Measurements from ENCODE around the gene ARIH2. TPM values are rescaled to one million over a fixed set of nuclear protein-coding genes. Genes with fewer than 3 reads are reported as not detected.

The ARIH2 gene
- total and polyA plus RNA-seq, 8 donors, result 29.8 to 202 (median 51.5) TPM

GRCh38 chr3:49005303-49005680 is 86.7 kb downstream of the ARIH2 start:
- Histone ChIP-seq H3K27me3 (no peaks in the 10 kb centered on the region), H3K36me3 (peaks cover 0 to 17% (median 6%) of the 10 kb centered on the region in 4 donors), H3K4me3 (no peak overlapping the region), H3K27ac (peak overlapping the region in 1 of 5 donors; percentile 94), H3K4me1 (peaks cover 24 to 64% (median 48%) of the 10 kb centered on the region in 4 donors), H3K9me3 (no peaks in the 10 kb centered on the region)
- WGBS, 5 donors, result 93 to 100% (median 96%) methylated on average over 2 to 3 of the region's 3 CpGs
- DNase-seq, result no peak
- intact Hi-C loops (cut with DNase I; ENCODE audit: low total_unique reads), result no loop called here
- TF ChIP-seq EP300 (IDR thresholded peaks at IDR 0.05) (no peak), POLR2AphosphoS5 (IDR thresholded peaks at IDR 0.05) (no peak), POLR2A (IDR thresholded peaks at IDR 0.05) (no peak), CTCF (IDR thresholded peaks at IDR 0.05) (no peak)

- whole genome bisulfite sequencing, 5 donors, result 70 to 98% (median 95%) methylated on average over 1 to 5 of the region's 5 CpGs
- H3K27ac ChIP-seq, result peak overlapping the region in 4 of 5 donors; percentile 94 to 98 (median 96)
Measured at GRCh38 chr3:49005998-49006397, 87.4 kb downstream of the ARIH2 start.

GRCh38 chr3:49006408-49007067 is 87.9 kb downstream of the ARIH2 start:
- peaks cover 0 to 21% (median 9%) of the 10 kb centered on the region in 4 donors for H3K36me3 ChIP-seq
- DNase-seq, result peak in 1 of 2 donors; percentile 83
- intact Hi-C loops (cut with DNase I; ENCODE audit: low total_unique reads), result no loop called here
- WGBS, 5 donors, result 2 to 6% (median 3%) methylated on average over 13 to 32 of the region's 32 CpGs
- no peaks in the 10 kb centered on the region for H3K27me3 ChIP-seq
- H3K27ac ChIP-seq, result peak overlapping the region; percentile 94 to 98 (median 95)
- peaks cover 26 to 62% (median 50%) of the 10 kb centered on the region in 4 donors for H3K4me1 ChIP-seq
- no peaks in the 10 kb centered on the region for H3K9me3 ChIP-seq
- TF ChIP-seq POLR2A (IDR thresholded peaks at IDR 0.05), result no peak
- no peak for TF ChIP-seq CTCF (IDR thresholded peaks at IDR 0.05)
- TF ChIP-seq EP300 (IDR thresholded peaks at IDR 0.05), result no peak
- no peak for TF ChIP-seq POLR2AphosphoS5 (IDR thresholded peaks at IDR 0.05)
- H3K4me3 ChIP-seq, result peak overlapping the region; percentile 66 to 87 (median 76)

More at GRCh38 chr3:49005998-49006397, 87.4 kb downstream of the ARIH2 start:
- H3K9me3 ChIP-seq, result no peaks in the 10 kb centered on the region
- no peaks in the 10 kb centered on the region for H3K27me3 ChIP-seq
- intact Hi-C loops (cut with DNase I; ENCODE audit: low total_unique reads), result no loop called here
- H3K4me3 ChIP-seq, result peak overlapping the region in 3 of 4 donors; percentile 66 to 87 (median 69)
- TF ChIP-seq EP300 (IDR thresholded peaks at IDR 0.05) (no peak), POLR2AphosphoS5 (IDR thresholded peaks at IDR 0.05) (no peak), CTCF (IDR thresholded peaks at IDR 0.05) (no peak)
- peaks cover 0 to 17% (median 6%) of the 10 kb centered on the region in 4 donors for H3K36me3 ChIP-seq
- peaks cover 24 to 61% (median 47%) of the 10 kb centered on the region in 4 donors for H3K4me1 ChIP-seq
- DNase-seq, result no peak

- 0 to 1% (median 1%) methylated on average over 42 to 65 of the region's 65 CpGs for WGBS, 5 donors
- intact Hi-C loops (cut with DNase I; ENCODE audit: low total_unique reads), result no loop called here
- no peak for TF ChIP-seq EP300 (IDR thresholded peaks at IDR 0.05)
- peak in 2 of 7 experiments; percentile 57 to 58 for TF ChIP-seq CTCF (IDR thresholded peaks at IDR 0.05)
- peak; percentile 71 to 95 (median 85) for TF ChIP-seq POLR2AphosphoS5 (IDR thresholded peaks at IDR 0.05)
- no peak for TF ChIP-seq POLR2A (IDR thresholded peaks at IDR 0.05)
Measured at GRCh38 chr3:49007068-49007770, 88.6 kb downstream of the ARIH2 start, which contains the start of gene WDR6. TSS of gene WDR6 (plus strand) at chr3:49007391. CDS start at chr3:49007432, 41 bp downstream.

More at GRCh38 chr3:49007068-49007770, 88.6 kb downstream of the ARIH2 start, which contains the start of gene WDR6:
- H3K27me3 ChIP-seq, result no peaks in the 10 kb centered on the region
- H3K36me3 ChIP-seq, result peaks cover 0 to 22% (median 13%) of the 10 kb centered on the region in 4 donors
- peak within 1 kb of the TSS; percentile 94 to 98 (median 95) for H3K27ac ChIP-seq
- DNase-seq, result peak; percentile 99
- peak within 1 kb of the TSS; percentile 66 to 87 (median 76) for H3K4me3 ChIP-seq
- H3K4me1 ChIP-seq, result peaks cover 31 to 69% (median 56%) of the 10 kb centered on the region in 4 donors
- H3K9me3 ChIP-seq, result no peaks in the 10 kb centered on the region

Measured in stomach (tissue), 9 donors.